ENCODE results near the gene PFDN1.
A peak's percentile ranks its signal among the peaks of the same experiment; 100 is the strongest.

Gene PFDN1

DNA sequence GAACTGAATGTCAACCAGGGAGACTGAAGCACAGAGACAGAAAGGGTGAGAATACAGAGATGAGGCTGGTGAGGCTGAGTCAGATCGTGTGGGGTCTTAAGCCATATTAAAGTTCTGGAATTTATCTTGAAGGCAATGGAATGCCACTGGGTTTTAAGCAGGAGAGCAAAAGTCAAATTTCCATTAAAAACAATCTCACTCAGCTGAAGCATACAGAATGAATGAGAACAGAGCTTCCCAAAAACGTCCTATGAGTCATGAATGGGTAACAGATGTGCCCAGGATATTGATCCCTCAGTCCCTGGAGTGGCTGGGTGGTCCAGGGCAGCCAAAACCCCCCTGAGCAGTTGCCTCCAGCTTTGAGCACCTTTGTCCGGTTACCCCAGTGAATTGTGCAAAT is 44.9 kb downstream of the PFDN1 start:
- no peak for DNase-seq

DNA sequence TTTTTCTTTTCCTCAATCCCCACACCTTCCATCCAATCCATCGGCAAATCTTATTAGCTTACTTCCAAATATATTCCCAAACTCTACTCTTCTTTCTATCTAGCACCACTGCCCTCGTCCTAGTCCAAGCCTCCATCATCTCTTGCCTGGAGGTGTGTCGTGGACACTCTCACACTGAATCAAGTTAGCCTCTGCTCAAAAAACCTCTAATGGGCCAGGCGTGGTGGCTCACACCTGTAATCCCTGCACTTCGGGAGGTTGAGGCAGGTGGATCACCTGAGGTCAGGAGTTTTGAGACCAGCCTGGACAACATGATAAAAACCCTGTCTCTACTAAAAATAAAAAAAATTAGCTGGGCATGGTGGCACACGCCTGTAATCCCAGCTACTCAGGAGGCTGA is 46.2 kb downstream of the PFDN1 start:
- no peak for DNase-seq

DNA sequence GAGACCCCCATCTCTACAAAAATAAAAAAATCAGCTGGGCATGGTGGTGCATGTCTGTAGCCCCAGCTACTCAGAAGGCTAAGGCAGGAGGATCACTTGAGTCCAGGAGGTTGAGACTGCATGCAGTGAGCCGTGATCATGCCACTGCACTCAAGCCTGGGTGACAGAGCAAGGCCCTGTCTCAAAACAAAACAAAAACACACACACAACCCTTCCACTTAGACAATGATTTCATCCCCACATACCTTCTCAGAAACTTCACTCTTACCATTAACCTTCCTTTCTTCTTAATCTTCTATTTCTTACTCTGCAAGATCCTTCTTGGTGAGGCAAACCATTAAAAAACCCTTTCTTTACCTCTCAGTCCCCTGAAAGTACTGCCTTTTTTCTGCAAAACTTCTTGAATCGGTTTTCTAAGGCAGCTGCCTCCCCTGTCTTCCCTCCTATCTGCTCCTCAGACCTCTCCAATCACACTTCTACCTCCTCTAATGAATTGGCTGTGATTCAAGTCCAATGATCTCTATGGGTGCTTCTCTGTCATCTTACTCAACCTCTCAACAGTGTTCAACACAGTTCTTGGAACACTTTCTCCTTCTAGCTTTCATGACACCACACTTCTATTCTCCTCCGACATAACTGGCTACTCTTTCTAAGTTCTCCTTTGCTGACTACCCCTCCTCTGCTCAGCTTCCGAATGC is 47.3 kb downstream of the PFDN1 start:
- no peak for DNase-seq

DNA sequence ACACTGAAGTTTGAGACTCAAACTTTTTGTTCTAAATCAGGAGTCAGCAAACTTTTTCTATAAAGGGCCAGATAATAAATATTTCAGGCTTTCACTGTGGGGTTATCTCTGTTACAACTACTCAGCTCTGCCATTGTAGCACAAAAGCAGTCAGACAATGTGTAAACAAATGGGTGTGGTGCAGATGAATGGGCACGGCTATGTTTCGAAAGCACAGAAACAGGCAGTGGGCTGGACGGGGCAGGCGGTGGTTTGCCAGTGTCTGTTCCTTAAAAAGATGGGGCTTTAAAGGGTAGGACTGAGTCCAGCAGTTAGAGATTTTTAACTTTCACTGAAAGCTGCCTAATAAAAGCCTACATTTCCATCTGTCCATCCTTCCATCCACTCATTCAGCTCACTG is 48.9 kb downstream of the PFDN1 start:
- DNase-seq, result peak in 1 of 2 experiments; percentile 40

DNA sequence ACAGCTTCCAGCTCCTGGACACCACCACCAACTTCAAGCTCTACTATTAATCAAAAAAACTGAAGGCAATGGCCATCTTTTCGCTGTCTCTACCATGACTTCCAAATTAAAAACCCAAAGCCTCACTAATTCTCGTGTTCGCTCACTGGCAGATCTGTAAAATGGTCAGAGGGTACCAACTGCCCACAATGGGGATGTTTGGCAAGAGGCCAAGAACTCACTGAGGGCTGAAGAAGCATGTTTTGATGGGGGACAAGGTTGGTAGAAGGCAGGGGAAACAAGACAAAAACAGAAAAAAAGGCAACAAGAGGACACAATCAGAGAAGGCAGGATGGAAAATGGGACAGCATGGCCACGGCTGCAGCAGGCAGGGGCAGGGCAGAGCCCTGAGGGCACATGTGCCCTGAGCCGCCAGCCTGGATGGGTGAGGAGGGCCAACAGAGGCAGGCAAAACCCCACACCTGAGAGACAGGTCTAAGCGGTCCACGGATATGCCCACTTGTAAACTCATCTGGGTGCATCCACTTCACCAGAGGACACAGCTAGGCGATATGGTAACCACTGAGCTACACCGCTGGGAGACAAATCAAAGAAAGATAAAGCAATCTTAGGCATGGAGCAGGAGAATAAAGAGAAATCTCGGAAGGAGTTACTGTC is 50.3 kb downstream of the PFDN1 start:
- no peak for DNase-seq

DNA sequence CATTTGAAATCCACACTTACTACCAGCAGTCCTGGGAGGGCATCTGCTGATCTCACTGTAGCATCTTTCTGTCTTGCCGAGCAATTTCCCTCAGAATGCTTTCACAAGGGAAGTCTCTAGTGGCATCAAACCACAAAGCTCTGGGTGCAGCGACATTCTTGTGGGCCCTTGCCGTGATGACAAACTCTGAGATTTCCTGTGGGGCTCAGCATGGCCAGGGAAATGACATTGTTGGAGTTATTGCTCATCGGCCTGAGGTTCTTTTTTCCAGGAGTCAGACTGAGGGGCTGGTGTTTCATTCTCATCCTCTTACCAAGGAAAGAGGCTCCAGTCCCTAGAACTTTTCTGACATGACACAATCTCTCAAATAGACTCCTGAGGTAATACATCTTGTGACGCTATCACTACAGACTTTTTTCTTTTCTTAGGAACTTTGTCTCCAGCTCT is 51.4 kb downstream of the PFDN1 start:
- DNase-seq, result peak; percentile 96 to 99

DNA sequence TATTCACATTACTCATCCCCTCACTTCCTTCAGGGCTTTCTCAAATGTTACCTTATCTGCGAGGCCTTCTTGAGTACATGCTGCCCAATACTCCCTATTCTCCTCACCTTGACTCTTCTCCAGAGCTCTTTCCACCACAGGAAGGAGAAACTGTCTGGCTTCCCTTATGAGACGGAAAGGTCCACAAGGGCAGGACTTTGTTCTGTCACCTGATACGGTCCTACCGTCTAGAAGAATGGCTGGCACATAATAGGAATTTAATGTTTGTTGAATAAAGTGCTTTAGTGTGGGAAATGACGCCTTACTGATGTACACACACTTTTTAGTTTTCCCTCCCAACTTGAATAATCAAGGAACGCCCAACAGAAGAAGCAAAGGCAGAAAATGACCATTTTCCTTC is 52.5 kb downstream of the PFDN1 start:
- no peak for DNase-seq

DNA sequence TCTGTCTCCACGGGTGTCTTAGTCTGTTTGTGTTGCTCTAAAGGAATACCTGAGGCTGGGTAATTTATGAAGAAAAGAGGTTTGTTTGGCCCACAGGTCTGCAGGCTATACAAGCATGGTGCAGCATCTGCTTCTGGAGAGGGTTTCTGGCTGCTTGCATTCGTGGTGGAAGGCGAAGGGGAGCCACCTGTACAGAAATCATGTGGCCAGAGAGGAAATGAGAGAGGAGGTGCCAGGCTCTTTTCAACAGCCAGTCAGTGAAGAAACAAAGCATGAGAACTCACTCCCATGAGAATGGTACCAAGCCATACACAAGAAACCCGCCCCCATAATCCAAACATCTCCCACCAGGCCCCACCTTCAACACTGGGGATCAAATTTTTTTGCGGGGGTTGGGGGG is 53.4 kb downstream of the PFDN1 start:
- DNase-seq, result no peak

DNA sequence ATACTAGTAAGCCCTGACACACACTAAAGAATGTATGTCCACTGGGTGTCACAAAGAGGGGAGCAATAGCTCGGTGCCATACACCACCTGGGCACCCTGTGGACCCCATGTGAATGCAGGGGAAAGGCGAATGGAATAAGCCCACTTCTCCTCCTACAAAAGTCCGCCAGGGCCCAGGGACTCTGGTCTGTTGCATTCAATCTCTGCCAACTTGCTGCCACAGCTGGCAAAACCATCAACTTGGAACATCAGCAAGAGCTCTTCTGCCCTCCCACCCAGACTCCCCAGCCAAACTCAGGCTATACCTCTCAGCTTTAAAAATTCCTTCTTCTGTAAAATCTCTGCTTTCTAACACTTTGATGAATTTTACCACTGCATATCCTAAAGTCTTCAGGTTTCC is 54.5 kb downstream of the PFDN1 start:
- no peak for DNase-seq

DNA sequence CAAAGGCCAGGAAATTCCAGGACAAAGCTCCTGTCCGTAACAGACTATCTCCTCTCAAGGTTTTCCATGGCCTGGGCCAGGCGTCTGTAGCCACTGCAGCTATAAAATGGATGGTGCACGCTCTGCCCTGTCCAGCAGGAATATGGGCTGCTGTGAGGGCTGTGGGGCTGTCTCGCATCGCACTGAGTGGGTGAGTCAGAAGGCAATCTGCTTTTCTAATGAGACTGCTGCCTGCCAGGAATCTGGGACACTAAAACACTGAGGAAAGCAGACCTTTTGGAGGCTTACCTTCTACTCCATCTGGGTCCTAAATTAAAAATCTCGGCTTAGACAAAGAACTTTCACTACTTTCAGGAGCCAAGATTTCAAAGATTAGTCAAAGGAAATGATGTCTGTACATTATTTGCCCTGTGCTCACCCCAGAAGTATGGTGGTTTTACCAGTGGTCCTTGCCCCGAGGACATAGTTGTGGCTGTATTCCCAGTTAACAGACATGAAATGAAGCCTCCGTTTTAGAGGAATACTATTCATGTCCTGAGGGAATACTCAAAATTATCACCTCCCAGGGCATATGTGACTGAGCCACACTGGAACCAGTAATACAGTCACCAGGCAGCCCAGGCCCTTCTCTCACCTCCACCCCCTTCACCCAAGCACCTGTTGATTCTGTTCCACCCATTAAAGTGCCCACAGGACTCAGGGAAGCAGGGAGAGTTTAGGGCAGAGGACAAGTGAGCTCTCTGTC is 56.4 kb downstream of the PFDN1 start:
- peak in 1 of 2 experiments; percentile 55 for DNase-seq

DNA sequence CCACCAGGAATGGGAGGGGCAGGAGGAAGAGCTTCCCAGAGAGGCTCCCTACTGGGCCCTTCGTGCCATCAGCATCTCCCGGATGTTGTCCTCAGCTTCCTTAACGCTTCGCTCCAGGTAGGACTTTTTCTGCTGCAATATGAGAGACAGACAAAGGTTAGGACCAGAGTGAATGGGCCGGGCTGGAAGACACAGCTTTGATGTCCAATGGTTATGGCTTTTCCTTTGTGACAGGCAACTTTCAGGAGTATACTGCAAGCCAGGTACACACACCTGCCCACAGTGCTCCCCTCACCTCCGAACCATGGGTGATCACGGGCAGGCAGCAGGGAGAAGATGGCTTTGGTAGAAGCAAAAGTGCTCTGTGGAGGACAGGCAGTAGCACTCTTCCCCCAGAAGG is 57.0 kb downstream of the PFDN1 start:
- no peak for DNase-seq

DNA sequence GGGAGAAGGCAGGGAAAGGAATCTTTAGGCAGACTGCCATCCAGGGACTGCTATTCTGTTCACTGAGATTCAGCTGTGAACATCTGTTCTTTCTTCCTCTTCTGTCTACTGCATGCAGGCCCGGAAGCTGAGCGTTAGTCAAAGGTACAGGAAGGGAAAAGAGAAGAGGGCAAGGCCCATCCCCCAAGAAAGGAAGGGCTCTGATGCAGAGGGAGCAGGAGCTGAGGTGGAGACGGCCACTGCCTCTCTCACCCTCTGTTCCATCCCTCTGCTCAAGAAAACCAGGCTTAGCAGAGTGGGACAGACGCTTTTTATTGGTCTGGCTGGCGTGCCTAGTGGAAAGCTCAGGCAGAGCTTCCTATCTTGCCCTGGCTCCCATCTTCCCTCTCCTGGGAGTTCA is 57.6 kb downstream of the PFDN1 start:
- DNase-seq, result no peak

DNA sequence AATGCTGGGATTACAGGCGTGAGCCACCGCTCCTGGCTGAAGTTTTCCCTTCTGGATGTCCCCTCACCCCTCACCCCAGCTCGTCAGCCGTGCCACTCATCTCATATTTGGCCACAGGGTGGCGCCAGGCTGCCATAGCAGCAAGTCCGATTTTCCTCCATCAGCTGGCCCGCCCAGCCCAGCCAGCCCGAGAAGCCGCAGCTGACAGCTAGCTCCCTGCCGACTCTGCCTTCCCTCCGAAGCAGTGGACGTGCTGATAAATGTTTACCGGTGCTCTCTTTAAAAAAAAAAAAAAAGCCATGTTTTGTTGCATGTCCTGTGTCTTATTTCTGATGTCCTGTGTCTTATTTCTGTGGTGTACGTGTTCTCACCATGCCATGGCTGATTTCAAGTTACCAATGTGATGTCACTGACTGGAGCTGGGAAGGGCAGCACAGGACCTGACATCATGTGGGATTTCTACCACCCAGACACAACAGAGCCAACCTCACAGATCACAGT is 58.3 kb downstream of the PFDN1 start:
- peak; percentile 67 to 91 for DNase-seq

DNA sequence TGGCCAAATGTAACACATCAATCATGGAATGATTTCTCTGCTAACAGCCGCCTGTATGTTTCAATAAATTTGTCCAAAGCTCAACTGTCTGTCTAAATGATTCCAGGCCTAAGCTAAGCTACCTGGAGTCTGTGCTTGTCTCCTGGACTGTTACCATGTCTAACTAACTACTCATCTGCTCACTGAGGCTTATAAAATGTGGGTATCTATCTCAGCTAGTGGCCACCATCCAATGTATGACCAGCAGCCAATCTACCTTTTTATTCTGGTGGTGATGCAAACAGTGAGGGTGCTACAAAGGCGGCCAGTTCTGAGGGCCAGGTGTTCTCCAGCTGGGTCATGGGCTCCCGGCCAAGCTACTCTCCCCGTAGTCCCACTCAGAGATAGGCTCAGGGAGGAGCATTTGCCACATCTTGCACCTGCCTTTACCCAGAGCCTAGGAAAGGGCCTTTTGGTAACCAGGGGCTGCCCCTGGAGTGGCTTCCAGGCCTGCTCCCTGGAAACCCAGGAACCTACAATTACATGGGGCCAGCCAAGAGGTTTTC is 59.1 kb downstream of the PFDN1 start:
- no peak for DNase-seq

DNA sequence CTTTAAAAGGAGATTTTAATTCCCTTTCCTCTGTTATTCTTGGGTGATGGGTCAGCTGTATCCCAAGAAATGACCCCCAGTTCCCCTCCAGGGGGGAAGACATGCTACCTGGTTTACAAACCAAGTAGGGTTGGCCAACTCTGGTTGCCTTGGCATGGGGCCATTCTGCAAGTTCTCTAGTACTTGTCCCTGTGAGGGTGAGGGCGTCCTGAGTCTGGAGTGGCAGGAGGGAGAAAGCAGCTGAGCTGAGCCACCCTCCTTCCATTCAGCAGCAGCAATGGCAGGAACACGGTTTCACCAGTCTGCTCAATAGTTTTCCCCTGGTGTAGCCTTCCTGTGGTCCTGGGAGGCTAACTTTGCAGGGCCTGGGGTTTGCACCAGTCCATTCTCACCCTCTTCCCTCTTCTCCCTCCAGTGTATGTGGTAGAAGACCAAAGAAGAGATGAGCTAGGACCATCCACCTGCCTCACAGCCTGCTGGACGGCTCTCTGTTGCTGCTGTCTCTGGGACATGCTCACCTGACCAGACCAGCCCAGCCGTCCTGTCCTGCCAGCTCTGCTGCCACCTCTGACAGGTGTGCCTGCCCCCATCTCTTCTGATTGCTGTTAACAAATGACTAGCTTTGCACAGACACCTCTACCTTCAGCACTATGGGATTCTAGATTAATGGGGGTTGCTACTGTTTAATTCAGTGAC is 59.9 kb downstream of the PFDN1 start:
- DNase-seq, result no peak

DNA sequence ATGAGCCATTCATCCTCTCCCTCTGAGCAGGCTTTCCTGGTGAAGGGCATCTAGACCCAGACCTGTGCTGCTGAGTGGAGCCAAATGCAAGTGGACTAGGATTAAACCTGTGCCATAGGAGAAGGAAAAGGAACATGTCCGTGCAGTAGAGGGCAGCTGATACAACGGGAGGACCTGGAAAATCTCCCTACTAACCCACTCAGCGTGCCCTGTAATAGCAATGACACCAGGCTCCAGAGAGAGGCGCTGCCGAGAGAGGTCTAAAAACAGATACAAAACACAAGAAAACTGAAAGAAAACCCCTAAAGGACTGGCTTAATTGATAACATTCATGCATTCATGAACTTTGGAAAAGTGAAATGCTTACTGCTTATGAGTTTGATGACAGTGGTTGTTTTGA is 60.8 kb downstream of the PFDN1 start:
- DNase-seq, result no peak

DNA sequence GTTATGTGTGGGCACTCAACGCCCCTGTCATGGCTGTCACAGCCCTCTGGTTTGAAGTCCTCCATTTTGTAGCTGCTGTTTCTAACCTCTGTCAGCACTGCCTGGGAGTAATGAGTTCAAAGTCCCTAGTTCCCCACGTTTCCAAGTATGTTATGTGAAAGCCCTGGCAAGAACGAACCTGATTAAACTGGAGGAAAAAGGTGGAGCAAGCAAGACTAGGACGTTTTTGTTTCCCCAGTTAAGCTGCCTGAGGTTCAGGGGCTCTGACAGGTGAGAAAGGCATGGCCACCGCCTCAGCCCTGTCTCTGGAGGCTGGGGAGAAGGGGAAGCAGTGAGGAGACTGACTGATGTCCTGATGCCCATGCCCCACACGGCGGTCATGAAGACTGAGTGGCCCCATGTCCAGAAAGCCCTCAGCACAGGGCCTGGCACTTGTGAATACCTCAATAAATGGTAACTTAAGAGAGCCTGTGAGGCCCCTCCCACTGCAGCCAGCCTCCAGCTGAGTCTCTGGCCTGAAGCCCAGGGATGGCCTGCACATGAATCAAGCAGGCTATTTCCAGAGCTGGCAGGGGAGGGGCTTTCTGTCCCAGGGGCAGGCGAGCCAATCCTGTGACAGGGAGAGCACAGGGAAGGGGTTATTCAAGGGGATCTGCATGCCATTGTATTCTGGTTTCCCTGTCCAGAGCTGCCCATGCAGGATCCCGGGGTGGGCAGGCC is 61.8 kb downstream of the PFDN1 start:
- DNase-seq, result peak; percentile 35 to 70

DNA sequence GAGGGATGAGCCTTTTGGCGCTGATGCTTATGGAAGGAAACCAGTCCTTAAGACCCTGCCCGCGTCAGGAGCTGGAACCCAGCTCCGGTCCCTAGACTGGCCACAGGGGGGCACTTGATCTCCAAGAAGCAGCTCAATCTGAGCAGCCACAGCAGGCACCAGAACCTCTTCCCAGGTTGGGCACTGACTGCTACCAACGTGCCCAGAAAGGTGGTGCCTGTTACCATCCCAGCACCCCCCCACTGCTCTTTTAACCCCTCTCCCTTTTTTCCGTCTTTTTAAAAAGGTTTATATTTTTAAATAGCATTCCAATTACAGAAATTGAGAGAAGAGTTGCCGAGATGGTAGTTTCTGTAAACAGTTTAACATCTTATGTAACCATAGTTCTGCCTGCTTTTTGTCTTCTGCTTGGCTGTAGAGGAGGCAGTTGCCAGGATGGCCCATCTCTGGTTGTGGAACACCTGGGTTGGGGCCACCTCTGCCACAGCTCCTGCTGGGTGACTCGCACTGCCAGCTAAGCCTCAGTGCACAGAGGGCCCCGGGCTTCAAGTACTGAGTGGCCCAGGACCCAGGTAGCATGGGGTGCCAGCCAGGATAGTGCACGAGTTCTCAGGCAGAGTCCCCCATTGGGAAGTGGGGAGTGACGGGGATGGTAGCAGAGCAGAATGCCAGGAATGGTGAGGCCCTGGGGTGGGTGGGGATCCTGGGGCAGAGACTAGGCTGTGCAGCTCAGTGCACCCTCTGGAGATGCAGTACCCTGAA is 62.8 kb downstream of the PFDN1 start:
- peak; percentile 35 to 60 for DNase-seq

DNA sequence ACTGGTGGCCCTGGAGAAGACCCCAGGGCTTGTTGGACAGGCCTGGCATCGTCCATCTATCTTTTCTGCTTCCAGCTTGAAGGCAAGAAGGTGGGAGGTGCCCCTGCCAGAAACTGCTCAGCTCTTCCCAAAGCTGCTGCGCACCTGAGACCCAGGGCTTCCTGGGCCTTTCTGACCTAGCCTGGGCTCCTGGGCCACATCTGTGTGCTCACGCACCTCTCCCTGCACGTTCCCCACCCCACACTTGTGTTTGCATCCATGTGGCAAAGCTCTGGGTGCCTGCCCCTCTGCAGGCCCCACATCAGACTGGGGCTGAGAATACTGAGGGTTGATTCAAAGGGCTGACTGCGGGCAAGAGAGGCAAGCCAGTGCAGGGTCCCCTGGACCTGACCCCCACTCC is 63.4 kb downstream of the PFDN1 start:
- DNase-seq, result no peak

DNA sequence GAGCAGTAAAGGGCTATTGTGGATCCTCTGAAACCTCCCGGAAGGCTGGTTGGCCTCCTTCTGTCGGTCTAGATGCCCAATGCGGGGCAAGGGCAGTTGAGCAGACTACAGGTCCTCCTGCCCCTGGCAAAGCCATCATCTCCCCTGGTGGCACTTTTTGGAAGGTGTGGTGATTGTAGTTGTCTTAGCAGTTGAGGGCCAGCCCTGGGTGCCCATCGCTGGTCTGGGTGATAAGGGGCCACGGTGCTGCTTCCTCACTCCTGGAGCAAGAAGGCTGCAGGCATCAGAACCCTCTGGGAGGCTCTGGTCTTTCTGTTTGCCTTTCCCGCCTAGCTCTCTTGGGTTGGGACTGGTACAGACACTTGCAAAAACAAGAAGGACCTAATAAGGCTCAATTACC is 64.1 kb downstream of the PFDN1 start:
- DNase-seq, result no peak

DNA sequence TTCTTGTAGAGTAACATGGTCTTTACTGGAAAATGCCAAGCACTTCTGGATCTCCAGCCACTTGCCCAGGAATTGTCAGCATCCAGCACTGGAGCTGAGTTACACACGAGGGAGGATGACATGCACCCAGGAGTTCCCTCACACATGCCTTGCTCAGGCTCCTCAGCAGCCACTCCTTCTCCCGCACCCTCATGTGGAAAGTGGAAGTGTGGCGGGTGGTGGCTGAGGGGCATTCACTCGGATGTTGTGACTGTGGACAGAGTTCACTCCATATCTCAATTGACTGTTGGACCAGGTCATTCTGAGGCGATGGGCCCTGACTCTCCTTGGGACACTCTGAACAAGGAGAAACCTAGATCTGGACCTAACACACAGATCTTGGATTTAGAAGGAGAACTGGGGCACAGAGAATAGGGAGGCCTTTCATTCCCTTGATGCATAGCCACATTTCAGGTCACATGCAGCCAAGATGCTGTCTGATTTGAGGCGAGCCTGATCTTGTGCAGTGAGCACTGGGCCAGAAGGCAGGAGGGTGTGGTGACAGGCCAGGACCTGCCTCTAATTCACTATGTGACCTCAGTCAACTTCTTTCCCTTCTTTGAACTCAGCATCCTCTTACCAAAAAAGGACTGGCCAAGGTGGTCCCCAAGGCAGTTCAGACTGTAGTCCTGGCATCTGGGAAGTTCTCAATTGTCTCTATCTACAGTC is 65.9 kb downstream of the PFDN1 start:
- DNase-seq, result no peak

Data from SW 1271 (cell line).